Activated naive CD8-positive, alpha-beta T cell (primary cell): ENCODE results near the gene ARSJ.

Experiments
- H3K27ac Mint-ChIP-seq: one replicate; pipeline ENCODE4 v1.8.0; 2021; ENCODE audit warnings: mixed read lengths
- H3K27me3 Mint-ChIP-seq: one replicate; pipeline ENCODE4 v1.8.0; 2021; ENCODE audit warnings: mixed read lengths
- H3K36me3 Mint-ChIP-seq: one replicate; pipeline ENCODE4 v1.8.0; 2021; ENCODE audit warnings: mixed read lengths
- H3K4me1 Mint-ChIP-seq: one replicate; pipeline ENCODE4 v1.8.0; 2021; ENCODE audit warnings: low read depth, mixed read lengths
- H3K4me3 Mint-ChIP-seq: one replicate; pipeline ENCODE4 v1.8.0; 2021; ENCODE audit warnings: mild to moderate bottlenecking, mixed read lengths
- H3K9me3 Mint-ChIP-seq: one replicate; pipeline ENCODE4 v1.8.0; 2021; ENCODE audit warnings: low read depth, mixed read lengths

Gene ARSJ

DNA sequence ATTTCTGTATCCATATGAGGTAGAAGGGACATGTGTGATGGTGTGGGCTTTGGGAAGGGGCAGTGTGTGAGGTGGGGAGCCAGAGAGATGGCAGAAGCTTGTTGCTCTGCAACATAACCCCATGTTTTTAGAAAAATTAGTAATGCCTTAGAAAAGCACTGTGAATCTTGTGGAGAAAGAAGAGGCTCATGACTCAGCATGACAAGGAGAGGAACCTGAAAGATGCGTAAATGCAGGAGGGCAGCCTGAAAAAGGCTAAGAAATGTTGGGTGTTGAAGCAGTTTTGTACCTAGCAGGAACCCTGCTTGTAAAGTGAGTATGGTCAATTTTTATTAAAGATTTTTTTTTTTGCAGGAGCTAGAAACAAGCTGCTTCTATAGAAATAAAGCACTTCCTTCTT, 59.8 kb downstream of the ARSJ start:
- no peak overlapping the region for H3K27ac Mint-ChIP-seq
- H3K9me3 Mint-ChIP-seq: no peaks in the 10 kb centered on the region
- no peaks in the 10 kb centered on the region for H3K36me3 Mint-ChIP-seq
- no peak overlapping the region for H3K4me3 Mint-ChIP-seq
- no peaks in the 10 kb centered on the region for H3K27me3 Mint-ChIP-seq
- H3K4me1 Mint-ChIP-seq: peaks cover 3% of the 10 kb centered on the region

DNA sequence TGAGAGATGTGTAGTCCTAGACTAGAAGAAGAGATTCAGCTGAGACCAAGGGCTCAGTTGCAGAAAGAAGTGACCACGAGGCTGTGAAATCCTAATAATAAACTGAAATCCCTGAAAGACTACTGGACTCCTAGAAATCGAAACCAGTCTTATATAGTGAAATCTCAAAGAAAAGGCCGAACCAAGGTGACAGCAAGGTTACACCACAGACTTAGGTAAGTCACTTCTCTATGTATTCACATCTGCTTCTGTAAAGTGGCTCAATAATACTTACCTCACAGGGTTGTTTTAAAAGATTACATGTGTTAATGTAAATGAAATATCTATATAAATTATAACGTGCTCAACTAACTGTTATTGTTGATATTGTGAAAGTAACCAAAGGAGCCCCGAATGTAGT, 60.3 kb downstream of the ARSJ start:
- Mint-ChIP-seq H3K36me3 (no peaks in the 10 kb centered on the region), H3K4me1 (peaks cover 3% of the 10 kb centered on the region), H3K9me3 (no peaks in the 10 kb centered on the region), H3K27ac (no peak overlapping the region), H3K4me3 (no peak overlapping the region), H3K27me3 (no peaks in the 10 kb centered on the region)

DNA sequence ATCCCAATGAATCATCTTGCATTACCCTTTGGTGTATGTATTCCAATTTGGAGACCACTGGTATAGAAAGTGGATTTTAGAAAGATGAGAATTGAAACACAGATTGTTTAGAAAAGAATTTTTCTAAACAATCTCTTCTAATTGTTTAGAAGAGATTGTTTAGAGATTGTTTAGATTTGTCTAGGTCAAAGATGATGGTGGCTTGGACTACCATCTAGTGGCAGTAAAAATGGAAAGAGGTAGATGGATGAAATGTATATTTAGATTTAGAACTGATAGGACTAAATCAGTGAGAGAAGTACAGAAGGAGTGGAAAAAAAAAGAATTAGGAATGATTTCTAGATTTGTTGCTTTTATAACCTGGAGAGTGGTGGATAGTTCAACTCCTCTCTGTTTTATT, 70.6 kb downstream of the ARSJ start:
- Mint-ChIP-seq H3K4me3 (no peak overlapping the region), H3K27me3 (no peaks in the 10 kb centered on the region), H3K36me3 (no peaks in the 10 kb centered on the region), H3K9me3 (peaks cover 4% of the 10 kb centered on the region), H3K4me1 (peaks cover 42% of the 10 kb centered on the region), H3K27ac (peak overlapping the region; percentile 2)

DNA sequence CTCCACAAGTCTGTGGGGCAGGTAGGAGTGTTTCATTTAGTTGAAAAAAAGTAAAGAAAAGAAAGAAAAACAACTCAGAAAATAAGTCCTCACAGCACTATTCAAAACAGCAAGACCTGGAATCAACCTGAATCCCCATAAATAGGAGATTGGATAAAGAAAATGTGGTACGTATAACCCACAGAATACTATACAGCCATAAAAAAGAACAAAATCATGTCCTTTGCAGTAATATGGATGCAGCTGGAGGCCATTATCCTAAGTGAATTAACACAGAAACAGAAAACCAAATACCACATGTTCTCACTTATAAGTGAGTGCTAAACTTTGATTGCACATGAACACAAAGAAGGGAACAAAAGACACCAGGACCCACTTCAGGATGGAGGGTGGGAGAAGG, 71.9 kb downstream of the ARSJ start:
- Mint-ChIP-seq H3K27me3 (no peaks in the 10 kb centered on the region), H3K4me1 (peaks cover 55% of the 10 kb centered on the region), H3K27ac (peak overlapping the region; percentile 28), H3K4me3 (no peak overlapping the region), H3K9me3 (peaks cover 4% of the 10 kb centered on the region), H3K36me3 (no peaks in the 10 kb centered on the region)

DNA sequence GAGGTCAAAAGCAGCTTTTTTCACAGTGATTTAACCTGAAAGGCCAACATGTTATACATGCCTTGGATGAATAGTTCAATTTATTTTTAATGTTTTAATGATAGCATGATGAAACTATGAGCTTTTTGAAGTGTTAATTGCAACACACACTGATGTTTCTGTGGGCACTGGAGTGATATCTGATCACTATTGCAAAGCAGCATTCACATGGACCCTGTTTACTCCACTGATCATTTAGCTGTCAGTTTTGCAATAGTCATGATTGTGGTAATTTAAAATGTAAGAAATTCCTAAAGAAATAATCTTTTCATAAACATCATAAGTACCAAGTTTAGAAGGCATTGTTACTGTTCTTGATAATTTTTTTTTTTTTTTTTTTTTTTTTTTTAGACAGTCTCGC, 74.1 kb downstream of the ARSJ start:
- peaks cover 4% of the 10 kb centered on the region for H3K9me3 Mint-ChIP-seq
- H3K4me3 Mint-ChIP-seq: no peak overlapping the region
- no peaks in the 10 kb centered on the region for H3K27me3 Mint-ChIP-seq
- H3K36me3 Mint-ChIP-seq: no peaks in the 10 kb centered on the region
- peaks cover 65% of the 10 kb centered on the region for H3K4me1 Mint-ChIP-seq
- H3K27ac Mint-ChIP-seq: peak overlapping the region; percentile 79

DNA sequence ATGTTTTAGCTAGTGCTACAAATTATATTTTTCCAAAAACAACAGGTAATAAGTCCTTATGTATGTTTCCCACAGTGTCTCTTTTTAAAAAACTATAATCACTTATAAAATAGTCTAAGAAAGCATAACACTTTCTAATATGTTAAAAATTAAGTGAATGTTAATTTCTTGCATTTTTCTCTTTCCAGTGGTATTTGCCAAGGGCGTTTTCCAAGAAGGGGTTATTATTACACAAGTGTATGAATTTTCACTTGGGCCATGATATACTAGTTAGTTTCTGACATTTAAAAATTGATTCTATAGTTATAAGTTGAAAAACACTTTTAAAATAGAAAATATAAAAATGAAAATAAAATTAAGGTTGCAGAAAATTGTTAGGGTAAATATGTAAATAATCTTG, 74.6 kb downstream of the ARSJ start:
- no peak overlapping the region for H3K27ac Mint-ChIP-seq
- peaks cover 69% of the 10 kb centered on the region for H3K4me1 Mint-ChIP-seq
- no peak overlapping the region for H3K4me3 Mint-ChIP-seq
- H3K9me3 Mint-ChIP-seq: peaks cover 4% of the 10 kb centered on the region
- no peaks in the 10 kb centered on the region for H3K27me3 Mint-ChIP-seq
- H3K36me3 Mint-ChIP-seq: no peaks in the 10 kb centered on the region

DNA sequence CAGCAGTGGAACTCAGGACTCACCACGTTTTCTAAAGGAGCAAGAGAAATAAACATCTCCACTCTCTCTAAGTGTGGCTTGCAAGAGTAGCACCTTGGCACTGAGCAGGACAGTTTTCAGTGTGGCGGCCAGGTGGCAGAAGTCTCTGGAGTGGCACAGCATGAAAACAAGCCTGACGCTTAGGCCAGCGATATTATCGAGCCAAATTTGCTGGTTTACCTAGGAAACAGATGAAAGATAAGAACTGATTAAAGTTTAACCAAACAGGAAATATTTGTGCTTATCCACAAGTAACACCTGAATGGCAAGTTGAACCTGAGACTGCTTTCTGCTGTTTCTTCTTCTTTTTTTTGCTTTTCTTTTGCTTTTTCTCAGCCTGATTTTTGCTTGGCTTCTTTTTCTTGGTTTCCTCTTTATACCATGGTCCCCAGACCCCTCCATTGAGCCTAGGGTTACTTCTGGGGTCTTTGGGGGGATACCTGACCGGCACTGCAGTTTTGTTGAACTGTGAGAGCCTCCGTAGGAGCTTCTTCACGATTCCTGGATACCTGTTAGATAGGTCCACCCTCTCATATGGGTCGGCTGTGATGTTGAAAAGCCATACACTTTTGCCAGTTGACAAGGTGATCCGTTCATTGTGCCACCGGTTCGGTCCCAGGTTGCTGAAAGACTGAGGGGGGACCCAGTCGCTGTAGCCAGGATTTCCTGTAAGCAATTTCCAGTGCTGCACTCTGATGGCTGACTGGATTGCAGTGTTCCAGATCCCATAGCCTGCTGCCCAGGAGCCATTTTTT, 77.3 kb downstream of the ARSJ start:
- H3K9me3 Mint-ChIP-seq: no peaks in the 10 kb centered on the region
- no peaks in the 10 kb centered on the region for H3K27me3 Mint-ChIP-seq
- H3K4me3 Mint-ChIP-seq: peak overlapping the region; percentile 76
- peak overlapping the region; percentile 93 for H3K27ac Mint-ChIP-seq
- no peaks in the 10 kb centered on the region for H3K36me3 Mint-ChIP-seq
- H3K4me1 Mint-ChIP-seq: peaks cover 78% of the 10 kb centered on the region

DNA sequence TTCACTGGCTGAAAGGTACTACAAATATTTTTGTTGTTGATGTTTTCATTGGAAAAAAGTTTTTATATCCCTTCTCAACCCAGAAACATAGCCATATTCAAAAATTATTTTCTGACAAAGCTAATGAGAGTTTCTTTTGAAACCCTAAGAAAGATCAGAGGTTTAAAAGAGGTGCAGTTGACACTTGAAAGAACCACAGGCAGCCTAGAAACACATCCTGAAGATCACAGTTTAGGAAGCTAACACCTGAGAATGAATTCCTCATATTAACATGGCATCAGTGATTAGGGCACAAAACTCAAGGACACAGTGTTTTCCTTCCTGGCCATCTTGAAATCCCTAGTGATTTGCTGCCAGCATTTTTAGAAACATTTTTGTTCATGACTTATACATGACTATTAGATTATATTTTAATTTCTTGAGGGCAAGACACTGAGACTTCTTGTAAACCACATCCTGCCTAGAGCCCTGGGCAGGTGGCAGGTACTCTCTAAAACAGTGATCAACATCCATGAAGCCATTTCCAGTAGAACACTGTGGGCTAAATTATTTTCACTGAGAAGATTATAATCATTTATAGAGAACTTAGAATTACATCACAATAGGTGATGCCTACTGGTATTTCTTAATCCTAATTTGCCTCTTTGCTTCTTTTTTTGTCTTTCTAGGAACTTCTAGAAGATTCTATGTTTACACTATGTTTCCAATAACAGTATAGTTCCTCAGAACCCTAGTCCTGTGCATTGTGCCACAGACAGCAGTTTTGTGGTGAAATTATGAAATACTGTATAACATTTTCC, 80.0 kb downstream of the ARSJ start:
- Mint-ChIP-seq H3K4me1 (peaks cover 75% of the 10 kb centered on the region), H3K4me3 (peak overlapping the region; percentile 56), H3K36me3 (peaks cover 3% of the 10 kb centered on the region), H3K27me3 (no peaks in the 10 kb centered on the region), H3K9me3 (no peaks in the 10 kb centered on the region), H3K27ac (peak overlapping the region; percentile 99)

DNA sequence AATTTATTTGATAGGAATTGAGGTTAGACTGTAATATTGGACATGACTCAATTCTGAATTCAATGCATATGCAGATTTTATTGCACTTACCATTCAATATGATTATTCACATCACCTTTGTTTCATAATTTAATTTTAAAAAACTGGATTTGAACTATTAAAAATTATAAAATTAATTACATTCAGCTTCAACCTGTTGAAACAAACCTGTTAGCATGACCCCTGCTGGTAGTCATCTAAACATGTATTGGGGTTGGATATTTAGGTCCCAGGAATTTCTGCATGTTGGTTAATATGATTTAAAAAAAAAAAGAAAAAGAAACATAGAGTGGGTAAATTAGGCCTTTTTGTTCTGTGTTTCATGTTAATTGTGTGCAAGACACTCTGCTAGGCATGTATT, 85.9 kb downstream of the ARSJ start:
- Mint-ChIP-seq H3K4me1 (peaks cover 35% of the 10 kb centered on the region), H3K36me3 (peaks cover 7% of the 10 kb centered on the region), H3K27me3 (no peaks in the 10 kb centered on the region), H3K9me3 (no peaks in the 10 kb centered on the region), H3K4me3 (no peak overlapping the region), H3K27ac (no peak overlapping the region)

DNA sequence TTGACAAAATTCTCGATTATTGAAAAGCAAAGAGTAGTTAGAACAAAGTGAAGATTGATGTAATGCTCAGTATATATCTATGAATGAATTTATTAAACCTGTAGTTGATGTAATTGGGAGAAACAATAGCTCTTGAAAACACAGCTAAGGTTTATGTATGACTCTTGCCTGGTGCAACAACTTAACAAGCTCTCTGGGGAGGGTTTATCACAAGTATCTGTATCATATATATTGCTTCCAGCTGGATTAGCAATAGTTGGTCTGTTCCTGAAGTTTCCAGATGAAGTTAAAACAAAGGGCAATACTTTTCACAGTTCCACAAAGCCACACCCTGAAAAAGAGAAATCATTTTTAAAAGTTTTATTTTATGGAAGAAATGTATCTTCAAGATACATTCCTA, 91.4 kb downstream of the ARSJ start:
- H3K36me3 Mint-ChIP-seq: peaks cover 13% of the 10 kb centered on the region
- no peaks in the 10 kb centered on the region for H3K27me3 Mint-ChIP-seq
- H3K4me3 Mint-ChIP-seq: no peak overlapping the region
- H3K27ac Mint-ChIP-seq: no peak overlapping the region
- no peaks in the 10 kb centered on the region for H3K9me3 Mint-ChIP-seq
- H3K4me1 Mint-ChIP-seq: peaks cover 9% of the 10 kb centered on the region

DNA sequence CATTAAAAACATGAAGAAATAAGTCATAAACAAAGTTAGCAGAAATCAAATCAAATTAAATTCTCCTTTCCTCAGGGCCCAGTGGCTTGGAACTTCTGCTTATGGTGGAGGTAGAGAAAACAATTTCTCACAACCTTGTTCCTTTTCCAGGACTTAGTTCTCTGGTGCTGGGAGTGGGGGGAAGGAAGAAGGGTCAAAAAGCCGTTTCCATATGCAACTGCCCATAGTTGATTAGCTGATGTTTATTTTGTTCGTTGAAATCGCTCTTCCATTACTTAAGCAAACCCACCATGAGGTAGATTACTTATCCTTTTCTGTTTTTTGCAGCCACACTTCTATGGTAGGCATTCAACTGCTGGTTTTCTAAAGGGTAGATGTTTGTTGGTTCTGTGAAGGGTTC, 94.2 kb downstream of the ARSJ start:
- H3K27me3 Mint-ChIP-seq: no peaks in the 10 kb centered on the region
- H3K4me1 Mint-ChIP-seq: peaks cover 7% of the 10 kb centered on the region
- no peak overlapping the region for H3K4me3 Mint-ChIP-seq
- H3K9me3 Mint-ChIP-seq: no peaks in the 10 kb centered on the region
- no peak overlapping the region for H3K27ac Mint-ChIP-seq
- peaks cover 13% of the 10 kb centered on the region for H3K36me3 Mint-ChIP-seq

DNA sequence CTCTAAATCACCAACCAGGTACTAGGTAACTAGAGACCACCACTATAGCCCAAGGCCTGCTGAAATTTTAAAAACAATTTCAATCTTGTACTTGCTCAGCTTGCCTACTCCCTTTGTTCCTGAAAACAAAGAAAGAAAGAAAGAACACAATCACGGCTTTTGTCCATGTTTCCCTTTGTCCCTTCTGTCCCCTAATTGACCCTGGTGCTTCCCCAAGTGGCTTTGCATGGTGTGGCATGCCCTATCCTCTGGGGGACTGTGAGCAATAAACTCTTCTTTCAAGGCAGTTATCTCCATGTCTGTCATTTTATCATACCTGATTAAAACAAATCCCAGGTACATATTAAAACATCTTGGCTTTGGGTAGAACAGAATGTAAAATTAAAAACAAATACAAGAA, 94.8 kb downstream of the ARSJ start:
- H3K4me3 Mint-ChIP-seq: no peak overlapping the region
- H3K27me3 Mint-ChIP-seq: no peaks in the 10 kb centered on the region

DNA sequence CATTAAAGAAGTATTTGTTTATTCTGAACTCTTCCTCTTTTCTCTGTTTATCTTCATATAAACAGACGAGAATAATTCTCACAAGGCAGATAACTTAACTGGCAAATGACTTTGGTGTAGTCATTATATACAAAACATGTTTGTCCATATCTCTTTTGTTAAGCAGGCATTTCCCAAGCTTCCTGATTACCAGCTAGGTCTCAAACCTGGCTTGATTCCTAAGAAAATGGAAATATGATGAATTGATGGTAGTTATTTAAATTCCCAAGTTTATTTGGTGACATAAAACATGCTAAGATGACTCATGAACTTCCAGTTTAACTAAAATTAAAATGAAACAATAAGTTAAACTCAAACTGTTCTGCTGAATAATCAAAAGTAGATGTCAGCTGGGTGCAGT, 96.8 kb downstream of the ARSJ start:
- Mint-ChIP-seq H3K36me3 (peaks cover 9% of the 10 kb centered on the region), H3K9me3 (no peaks in the 10 kb centered on the region), H3K4me1 (peaks cover 21% of the 10 kb centered on the region), H3K27ac (no peak overlapping the region), H3K4me3 (no peak overlapping the region), H3K27me3 (no peaks in the 10 kb centered on the region)

More for the DNA sequence above, 94.8 kb downstream of the ARSJ start:
- Mint-ChIP-seq H3K4me1 (peaks cover 10% of the 10 kb centered on the region), H3K27ac (no peak overlapping the region), H3K9me3 (no peaks in the 10 kb centered on the region), H3K36me3 (peaks cover 9% of the 10 kb centered on the region)

DNA sequence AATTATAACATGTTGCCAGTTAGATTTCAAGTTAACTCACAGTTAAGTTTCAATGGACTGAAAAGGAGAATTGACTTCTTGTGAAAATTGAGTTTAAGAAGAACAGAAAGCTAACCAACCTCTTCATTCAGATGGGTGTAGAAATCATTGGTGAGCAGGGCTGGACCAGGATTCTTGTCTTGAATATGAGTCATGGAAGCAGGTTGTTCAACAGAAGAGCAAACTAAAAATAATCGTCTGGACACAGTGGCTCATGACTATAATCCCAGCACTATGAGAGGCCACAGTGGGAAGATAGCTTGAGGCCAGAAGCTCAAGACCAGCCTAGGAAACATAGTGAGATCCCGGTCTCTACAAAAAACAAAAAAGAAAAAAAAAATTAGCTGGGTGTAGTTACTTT, 98.2 kb downstream of the ARSJ start:
- peaks cover 8% of the 10 kb centered on the region for H3K36me3 Mint-ChIP-seq
- H3K4me3 Mint-ChIP-seq: no peak overlapping the region
- no peak overlapping the region for H3K27ac Mint-ChIP-seq
- no peaks in the 10 kb centered on the region for H3K27me3 Mint-ChIP-seq
- H3K9me3 Mint-ChIP-seq: no peaks in the 10 kb centered on the region
- H3K4me1 Mint-ChIP-seq: peaks cover 21% of the 10 kb centered on the region

DNA sequence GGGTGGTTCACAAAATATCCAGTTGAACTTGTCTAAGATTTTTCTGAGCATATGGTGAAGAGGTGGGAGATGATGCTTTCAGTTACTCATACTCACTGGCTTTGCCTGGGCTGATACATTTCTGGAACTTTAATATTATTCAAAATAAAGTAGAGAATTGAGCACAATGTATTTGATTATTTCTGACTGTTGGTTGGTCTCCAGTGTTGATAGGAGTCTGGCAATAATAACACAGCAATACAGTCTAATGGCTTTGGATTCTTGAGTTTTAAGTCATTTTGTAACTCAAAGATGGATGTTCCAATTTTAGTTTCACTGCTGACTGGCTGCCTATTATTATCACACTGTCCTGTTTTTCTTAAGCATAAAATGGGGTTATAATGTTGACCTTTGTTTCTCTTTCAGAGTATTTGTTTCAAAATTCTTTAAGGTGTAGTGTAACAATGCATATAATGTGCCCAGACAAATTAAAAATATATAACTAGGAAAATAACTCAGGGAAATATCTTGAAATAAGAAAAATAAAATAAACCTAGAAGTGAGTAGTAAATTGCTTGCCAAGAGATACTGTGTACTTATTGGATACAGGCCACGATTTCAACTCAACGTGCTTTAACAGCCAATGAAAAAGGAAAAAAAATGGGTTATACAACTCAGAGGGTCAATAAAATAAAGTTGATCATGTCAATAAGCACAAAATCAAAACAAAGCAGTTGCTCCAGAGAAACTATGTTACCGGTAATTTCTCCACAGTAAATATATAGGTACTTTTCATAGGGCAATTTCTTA, 99.0 kb downstream of the ARSJ start:
- H3K4me3 Mint-ChIP-seq: no peak overlapping the region
- H3K4me1 Mint-ChIP-seq: peaks cover 21% of the 10 kb centered on the region
- H3K27ac Mint-ChIP-seq: no peak overlapping the region
- peaks cover 5% of the 10 kb centered on the region for H3K36me3 Mint-ChIP-seq
- no peaks in the 10 kb centered on the region for H3K9me3 Mint-ChIP-seq
- H3K27me3 Mint-ChIP-seq: no peaks in the 10 kb centered on the region
